Subcutaneous adipose tissue (tissue), 4 donors: ENCODE data around the gene MET. TPM values are rescaled to one million over a fixed set of nuclear protein-coding genes. Genes with fewer than 3 reads are reported as not detected.

Experiments
- total RNA-seq, 4 donors: library from RNA; depleted of rRNA; stranded (reverse); fragments of >200 nt; gene quantifications; one replicate each; pipeline ENCODE4 v1.1.0, GENCODE V29; 2016
- TF ChIP-seq, protein P1 (sequence below): fragments of 450-650 bp; IDR thresholded peaks from one replicate; pipeline ENCODE4 v1.5.1; 2016; ENCODE audit warnings: low read depth, mild to moderate bottlenecking, control low read depth, antibody characterized with exemption, moderate library complexity

The MET gene
- total RNA-seq, 4 donors from 2014 or later, result 15.6 to 49.5 (median 40.7) TPM

DNA sequence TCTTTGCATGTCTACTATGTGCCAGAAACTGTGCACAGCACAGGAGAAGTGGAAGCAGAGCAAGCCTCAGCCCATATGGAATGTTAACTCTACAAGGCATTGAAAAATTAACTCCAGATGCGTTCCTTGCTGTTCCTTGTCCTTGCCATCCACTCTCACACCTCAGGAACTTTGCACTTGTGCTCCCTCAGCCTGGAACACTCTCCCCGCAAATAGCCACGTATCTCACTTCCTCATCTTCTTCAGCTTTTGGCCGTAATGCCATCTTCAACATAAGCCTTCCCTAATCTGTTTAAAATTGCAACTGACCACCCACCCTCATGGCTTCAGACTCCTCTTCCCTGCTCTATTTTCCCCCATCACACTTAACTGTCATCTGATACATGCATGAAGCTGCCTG, 107.2 kb downstream of the MET start:
- TF ChIP-seq, protein P1, sequence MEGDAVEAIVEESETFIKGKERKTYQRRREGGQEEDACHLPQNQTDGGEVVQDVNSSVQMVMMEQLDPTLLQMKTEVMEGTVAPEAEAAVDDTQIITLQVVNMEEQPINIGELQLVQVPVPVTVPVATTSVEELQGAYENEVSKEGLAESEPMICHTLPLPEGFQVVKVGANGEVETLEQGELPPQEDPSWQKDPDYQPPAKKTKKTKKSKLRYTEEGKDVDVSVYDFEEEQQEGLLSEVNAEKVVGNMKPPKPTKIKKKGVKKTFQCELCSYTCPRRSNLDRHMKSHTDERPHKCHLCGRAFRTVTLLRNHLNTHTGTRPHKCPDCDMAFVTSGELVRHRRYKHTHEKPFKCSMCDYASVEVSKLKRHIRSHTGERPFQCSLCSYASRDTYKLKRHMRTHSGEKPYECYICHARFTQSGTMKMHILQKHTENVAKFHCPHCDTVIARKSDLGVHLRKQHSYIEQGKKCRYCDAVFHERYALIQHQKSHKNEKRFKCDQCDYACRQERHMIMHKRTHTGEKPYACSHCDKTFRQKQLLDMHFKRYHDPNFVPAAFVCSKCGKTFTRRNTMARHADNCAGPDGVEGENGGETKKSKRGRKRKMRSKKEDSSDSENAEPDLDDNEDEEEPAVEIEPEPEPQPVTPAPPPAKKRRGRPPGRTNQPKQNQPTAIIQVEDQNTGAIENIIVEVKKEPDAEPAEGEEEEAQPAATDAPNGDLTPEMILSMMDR, result no peak

DNA sequence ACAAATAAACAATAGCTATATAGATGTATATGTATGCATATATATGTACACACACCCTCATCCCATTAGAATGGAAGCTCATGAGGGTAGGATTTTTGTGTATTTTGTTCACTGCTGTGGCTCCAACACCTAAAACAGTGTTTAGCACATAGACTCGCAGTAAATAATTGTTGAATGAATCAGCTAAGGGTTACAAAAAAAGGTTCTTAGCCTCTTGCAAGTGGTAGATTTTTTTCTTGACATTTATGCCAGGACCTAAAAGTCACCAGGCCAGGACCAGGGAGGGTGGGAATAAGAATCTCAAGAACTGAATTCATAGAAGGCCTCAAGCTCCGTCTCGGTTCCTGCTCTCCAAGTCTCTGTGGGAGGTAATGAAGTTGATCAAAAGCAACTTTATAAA, 107.9 kb downstream of the MET start:
- TF ChIP-seq, protein P1, result no peak

DNA sequence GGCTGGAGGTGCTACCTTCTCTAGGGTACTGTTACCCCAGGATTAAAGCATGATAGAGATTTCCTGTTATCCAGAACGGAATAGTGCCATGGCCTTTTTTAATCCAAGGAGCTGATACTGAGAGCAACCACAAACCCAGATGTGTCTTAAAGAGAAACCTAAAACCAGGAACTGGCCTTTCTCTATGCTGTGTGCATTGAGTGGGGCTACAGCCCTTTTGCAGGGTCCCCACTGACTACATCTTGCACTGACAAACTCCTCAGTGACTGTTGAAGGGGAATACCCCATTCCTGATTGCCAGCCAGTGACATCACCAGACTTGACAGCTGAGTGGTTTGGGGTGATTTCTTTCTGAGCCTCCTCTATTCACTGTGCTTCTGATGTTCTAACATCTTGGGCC, 108.5 kb downstream of the MET start:
- TF ChIP-seq, protein P1, result no peak

DNA sequence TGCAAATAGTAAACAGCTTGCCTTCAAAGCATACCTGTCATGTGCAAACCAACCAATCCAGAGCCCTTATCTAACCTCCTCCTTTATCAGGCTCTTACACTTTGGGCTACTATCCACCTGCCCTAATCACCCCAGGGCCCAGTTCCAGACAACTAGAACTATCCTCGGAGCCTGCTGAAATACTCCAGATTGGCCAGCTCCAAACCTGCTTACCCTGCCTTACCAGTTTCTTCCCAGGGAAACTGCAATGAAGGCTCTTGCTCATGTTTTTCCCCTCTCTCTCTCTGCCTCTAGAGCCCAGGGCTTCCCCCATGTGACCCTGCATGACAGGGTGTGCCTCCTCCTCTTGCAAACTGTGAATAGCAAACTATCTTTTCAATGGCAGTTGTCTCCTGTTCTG, 109.0 kb downstream of the MET start:
- TF ChIP-seq, protein P1, result no peak

DNA sequence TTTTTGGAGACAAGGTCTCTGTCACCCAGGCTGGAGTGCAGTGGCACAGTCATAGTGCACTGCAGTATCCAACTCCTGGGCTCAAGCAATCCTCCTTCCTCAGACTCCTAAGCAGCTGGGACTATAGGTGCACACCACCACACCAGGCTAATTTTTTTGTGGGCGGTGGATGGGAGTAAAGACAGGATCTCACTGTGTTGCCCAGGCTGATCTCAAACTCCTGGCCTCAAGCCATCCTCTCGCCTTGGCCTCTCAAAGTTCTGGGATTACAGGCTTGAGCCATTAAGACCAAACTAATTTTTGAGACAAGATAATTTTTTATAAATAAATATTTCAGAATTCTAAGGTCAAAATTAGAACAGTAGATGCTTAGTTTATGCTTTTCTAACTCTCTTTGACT, 109.6 kb downstream of the MET start:
- TF ChIP-seq, protein P1, result no peak

DNA sequence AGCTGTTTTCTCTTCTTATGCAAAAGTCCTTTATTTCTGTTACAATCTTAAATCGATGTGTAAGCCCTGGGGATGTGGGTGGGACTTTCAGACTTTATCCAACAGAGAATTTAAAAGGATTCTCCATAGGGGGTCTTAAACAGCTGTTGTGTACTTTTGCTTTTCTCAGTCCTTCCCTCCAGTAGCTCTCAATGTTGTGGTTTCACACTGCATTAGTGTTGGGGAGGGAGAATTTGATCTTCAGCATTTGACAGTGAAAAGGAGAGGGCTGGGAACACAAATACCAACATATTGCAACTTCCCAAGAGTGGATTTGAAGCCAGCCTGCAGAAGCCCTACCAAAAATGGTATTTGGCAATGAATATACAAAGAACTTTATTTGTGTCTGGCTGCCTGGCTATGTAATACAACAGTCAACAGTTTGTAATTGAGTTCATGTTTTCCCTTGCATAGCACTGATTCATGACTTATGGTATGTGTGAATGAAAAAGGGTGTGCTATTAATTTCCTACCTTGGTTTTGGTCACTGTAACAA, 110.2 kb downstream of the MET start:
- TF ChIP-seq, protein P1, result no peak

DNA sequence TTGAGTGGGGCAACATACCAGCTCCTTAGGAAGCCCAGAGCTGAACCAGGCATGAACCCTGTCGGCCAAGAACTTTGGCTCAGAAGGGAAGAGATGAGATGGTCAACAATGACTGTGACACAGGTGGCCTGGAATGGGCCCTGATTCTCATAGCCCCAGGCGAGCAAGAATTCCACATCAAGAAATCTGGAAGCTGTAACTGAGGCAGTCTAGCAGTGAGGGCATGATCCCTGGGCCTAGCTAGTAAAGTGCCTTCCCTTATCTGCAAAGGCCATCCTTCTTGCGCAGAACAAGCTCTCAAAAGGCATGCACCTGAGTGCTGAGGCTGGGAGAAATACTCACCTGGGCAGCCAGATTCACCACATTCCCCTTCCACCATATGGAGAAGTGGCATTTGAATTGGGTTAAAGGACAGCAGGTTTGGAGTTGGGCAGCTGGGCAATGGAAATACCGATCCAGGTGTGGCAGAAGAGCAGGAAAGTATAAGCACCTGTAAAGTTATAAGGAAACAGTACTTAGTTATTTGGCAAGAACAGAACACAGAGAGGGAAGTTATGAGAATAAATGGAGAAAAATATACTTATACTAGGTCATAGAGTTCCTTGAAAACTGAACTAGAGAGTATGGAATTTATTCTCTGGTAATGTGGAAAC, 111.8 kb downstream of the MET start:
- TF ChIP-seq, protein P1, result no peak
